WTC11 (cell line): ENCODE measurements around the gene RSAD1. TPM values are rescaled to one million over a fixed set of nuclear protein-coding genes. Genes with fewer than 3 reads are reported as not detected.

ENCODE experiments used
- ATAC-seq: fragments of 200-7000 bp; cut with Tn5 transposase; 2 replicates; pipeline ENCODE4 v1.10.0; 2021; ENCODE audit warnings: mild to moderate bottlenecking, moderate library complexity
- CTCF ChIA-PET: fragments of 300-600 bp; sonication (Branson Sonifier 250); formaldehyde crosslinking; loops from one replicate; lab custom pipeline; 2021; ENCODE audit warnings: antibody characterized with exemption; lab: Charles Lee
- POLR2A ChIA-PET: fragments of 350-600 bp; sonication (Branson Sonifier 250); formaldehyde crosslinking; loops from one replicate; lab custom pipeline; 2021; ENCODE audit warnings: antibody characterized with exemption; lab: Charles Lee
- DNase-seq: peaks from one replicate; pipeline ENCODE4 v3.0.0; 2021; ENCODE audit warnings: low spot score
- H3K27ac Mint-ChIP-seq: 2 replicates; pipeline ENCODE4 v1.8.0; 2021; ENCODE audit warnings: mixed read lengths
- H3K27me3 Mint-ChIP-seq: 2 replicates; pipeline ENCODE4 v1.8.0; 2021; ENCODE audit warnings: low read depth, mild to moderate bottlenecking, moderate library complexity, mixed read lengths
- H3K36me3 Mint-ChIP-seq: 2 replicates; pipeline ENCODE4 v1.8.0; 2021; ENCODE audit warnings: mixed read lengths
- H3K4me1 Mint-ChIP-seq: 2 replicates; pipeline ENCODE4 v1.8.0; 2022; ENCODE audit warnings: mixed read lengths
- H3K4me3 Mint-ChIP-seq: 2 replicates; pipeline ENCODE4 v1.8.0; 2021; ENCODE audit warnings: mild to moderate bottlenecking, moderate library complexity, mixed read lengths
- H3K9me3 Mint-ChIP-seq: 2 replicates; pipeline ENCODE4 v1.8.0; 2021; ENCODE audit warnings: mixed read lengths
- CBFB ChIP-seq: sonication (generic); formaldehyde crosslinking; IDR thresholded peaks from 2 replicates; pipeline ENCODE4 v1.8.1; 2022; ENCODE audit warnings: mild to moderate bottlenecking, low read depth, missing genetic modification reagents
- CREM ChIP-seq: sonication (generic); formaldehyde crosslinking; IDR thresholded peaks from 2 replicates; pipeline ENCODE4 v1.8.1; 2022; ENCODE audit warnings: mild to moderate bottlenecking, missing genetic modification reagents, moderate library complexity
- EMX1 ChIP-seq: fragments of 250-450 bp; sonication (Bioruptor Pico); IDR thresholded peaks from 2 replicates; pipeline ENCODE4 v1.8.0; 2021; ENCODE audit warnings: mild to moderate bottlenecking
- GABPB1 ChIP-seq: sonication (generic); formaldehyde crosslinking; IDR thresholded peaks from 2 replicates; pipeline ENCODE4 v1.8.1; 2023; ENCODE audit warnings: mild to moderate bottlenecking, missing genetic modification reagents
- NFE2L1 ChIP-seq: sonication (generic); formaldehyde crosslinking; IDR thresholded peaks from 2 replicates; pipeline ENCODE4 v1.8.1; 2023; ENCODE audit warnings: missing genetic modification reagents
- TEAD4 ChIP-seq: sonication (generic); formaldehyde crosslinking; IDR thresholded peaks from 2 replicates; pipeline ENCODE4 v1.8.0; 2022; ENCODE audit warnings: mild to moderate bottlenecking, missing genetic modification reagents
- ZNF232 ChIP-seq: sonication (generic); formaldehyde crosslinking; IDR thresholded peaks from 2 replicates; pipeline ENCODE4 v1.8.0; 2022; ENCODE audit warnings: mild to moderate bottlenecking, missing genetic modification reagents
- ZNF396 ChIP-seq: fragments of 250-450 bp; sonication (Bioruptor Pico); IDR thresholded peaks from 2 replicates; pipeline ENCODE4 v1.8.0; 2021; ENCODE audit warnings: mild to moderate bottlenecking, moderate library complexity, borderline replicate concordance
- ZNF671 ChIP-seq: fragments of 250-450 bp; sonication (Bioruptor Pico); IDR thresholded peaks from 2 replicates; pipeline ENCODE4 v1.8.0; 2021; ENCODE audit warnings: mild to moderate bottlenecking
- total RNA-seq: library from RNA; stranded (reverse); gene quantifications from 3 replicates; pipeline ENCODE4 v1.2.3, GENCODE V29; 2021
- TF ChIP-seq, protein P1 (sequence below): sonication (generic); formaldehyde crosslinking; IDR thresholded peaks from 2 replicates; pipeline ENCODE4 v1.8.0; 2023; ENCODE audit warnings: mild to moderate bottlenecking, missing genetic modification reagents
- TF ChIP-seq, protein P2 (sequence below): sonication (generic); formaldehyde crosslinking; IDR thresholded peaks from 2 replicates; pipeline ENCODE4 v1.8.0; 2022; ENCODE audit warnings: missing genetic modification reagents
- TF ChIP-seq, protein P3 (sequence below): fragments of 250-450 bp; sonication (Bioruptor Pico); IDR thresholded peaks from 2 replicates; pipeline ENCODE4 v1.9.0; 2021; ENCODE audit warnings: mild to moderate bottlenecking, borderline replicate concordance
- TF ChIP-seq, protein P4 (sequence below): sonication (generic); formaldehyde crosslinking; IDR thresholded peaks from 2 replicates; pipeline ENCODE4 v1.8.1; 2023; ENCODE audit warnings: mild to moderate bottlenecking, missing genetic modification reagents, moderate library complexity
- TF ChIP-seq, protein P5 (sequence below): sonication (generic); formaldehyde crosslinking; IDR thresholded peaks from 2 replicates; pipeline ENCODE4 v1.8.1; 2023; ENCODE audit warnings: mild to moderate bottlenecking, missing genetic modification reagents, moderate library complexity
- TF ChIP-seq, protein P6 (sequence below): sonication (generic); formaldehyde crosslinking; IDR thresholded peaks from 2 replicates; pipeline ENCODE4 v1.8.0; 2022; ENCODE audit warnings: mild to moderate bottlenecking, missing genetic modification reagents
- TF ChIP-seq, protein P7 (sequence below): sonication (generic); formaldehyde crosslinking; IDR thresholded peaks from 2 replicates; pipeline ENCODE4 v1.8.1; 2022; ENCODE audit warnings: missing genetic modification reagents, borderline replicate concordance

RSAD1 gene
- total RNA-seq, 1 experiment from 2014 or later = 35.1 TPM

DNA sequence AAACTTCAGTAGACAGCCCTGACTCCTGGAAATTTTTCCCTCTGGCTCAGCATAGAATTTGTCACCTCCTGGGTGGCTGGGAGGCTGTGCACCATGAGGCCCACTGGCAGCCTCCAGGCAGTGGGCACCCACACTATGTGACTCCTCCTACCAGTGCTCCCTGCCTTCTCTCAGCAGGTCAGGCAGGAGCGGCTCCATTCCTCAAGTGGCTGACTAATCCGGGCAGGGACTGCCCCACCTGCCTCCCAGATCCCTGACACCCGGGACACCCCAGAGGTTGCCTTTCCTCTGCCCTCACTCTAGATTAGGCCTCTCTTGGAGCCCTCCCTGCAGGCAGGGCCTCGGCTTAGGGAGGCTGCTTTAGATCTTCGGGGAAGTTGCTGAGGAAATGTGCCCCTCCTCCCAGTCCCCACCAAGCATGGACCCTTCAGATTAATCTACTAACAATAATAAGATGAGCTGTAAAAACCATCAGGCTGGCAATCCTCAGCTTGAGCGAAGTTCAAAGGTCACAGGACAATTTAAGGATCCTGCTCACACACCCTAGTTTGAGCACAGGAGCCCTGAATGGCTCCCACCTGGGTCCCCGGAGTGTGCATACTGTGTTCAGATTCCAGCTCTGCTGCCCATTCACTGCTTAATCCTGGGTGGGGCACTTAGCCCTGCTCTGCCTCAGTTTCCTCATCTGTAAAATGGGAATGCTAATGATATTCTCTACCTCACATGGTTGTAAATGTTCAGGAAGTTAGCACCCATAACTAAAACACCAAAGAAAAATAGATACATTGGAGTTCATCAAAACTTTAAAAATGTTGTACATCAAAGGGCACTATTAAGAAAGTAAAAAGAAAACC lies 19.6 kb downstream of the RSAD1 start (continued):
- TF ChIP-seq, protein P1, sequence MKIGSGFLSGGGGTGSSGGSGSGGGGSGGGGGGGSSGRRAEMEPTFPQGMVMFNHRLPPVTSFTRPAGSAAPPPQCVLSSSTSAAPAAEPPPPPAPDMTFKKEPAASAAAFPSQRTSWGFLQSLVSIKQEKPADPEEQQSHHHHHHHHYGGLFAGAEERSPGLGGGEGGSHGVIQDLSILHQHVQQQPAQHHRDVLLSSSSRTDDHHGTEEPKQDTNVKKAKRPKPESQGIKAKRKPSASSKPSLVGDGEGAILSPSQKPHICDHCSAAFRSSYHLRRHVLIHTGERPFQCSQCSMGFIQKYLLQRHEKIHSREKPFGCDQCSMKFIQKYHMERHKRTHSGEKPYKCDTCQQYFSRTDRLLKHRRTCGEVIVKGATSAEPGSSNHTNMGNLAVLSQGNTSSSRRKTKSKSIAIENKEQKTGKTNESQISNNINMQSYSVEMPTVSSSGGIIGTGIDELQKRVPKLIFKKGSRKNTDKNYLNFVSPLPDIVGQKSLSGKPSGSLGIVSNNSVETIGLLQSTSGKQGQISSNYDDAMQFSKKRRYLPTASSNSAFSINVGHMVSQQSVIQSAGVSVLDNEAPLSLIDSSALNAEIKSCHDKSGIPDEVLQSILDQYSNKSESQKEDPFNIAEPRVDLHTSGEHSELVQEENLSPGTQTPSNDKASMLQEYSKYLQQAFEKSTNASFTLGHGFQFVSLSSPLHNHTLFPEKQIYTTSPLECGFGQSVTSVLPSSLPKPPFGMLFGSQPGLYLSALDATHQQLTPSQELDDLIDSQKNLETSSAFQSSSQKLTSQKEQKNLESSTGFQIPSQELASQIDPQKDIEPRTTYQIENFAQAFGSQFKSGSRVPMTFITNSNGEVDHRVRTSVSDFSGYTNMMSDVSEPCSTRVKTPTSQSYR (CRISPR knock-in tag) = no peak
- TF ChIP-seq CBFB (CRISPR knock-in tag) (no peak), GABPB1 (CRISPR knock-in tag) (no peak)

DNA sequence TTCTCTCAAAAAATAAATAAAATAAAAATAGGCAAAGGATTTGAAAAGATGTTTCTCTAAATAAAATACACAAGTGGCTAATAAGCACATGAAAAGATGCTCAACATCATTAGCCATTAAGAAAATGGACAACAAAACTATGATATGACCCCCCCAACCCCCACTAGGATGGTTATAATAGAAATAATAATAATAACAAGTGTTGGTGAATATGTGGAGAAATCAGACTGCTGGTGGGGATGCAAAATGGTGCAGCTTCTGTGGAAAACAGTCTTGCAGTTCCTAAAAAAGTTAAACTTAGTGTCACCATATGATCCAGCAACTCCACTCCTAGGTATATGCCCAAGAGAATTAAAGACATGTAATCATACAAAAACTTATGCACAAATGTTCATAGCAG lies 20.6 kb downstream of the RSAD1 start:
- POLR2A ChIA-PET = no interaction called here
- H3K27me3 Mint-ChIP-seq = no peaks in the 10 kb centered on the region
- no peak overlapping the region for H3K27ac Mint-ChIP-seq
- H3K9me3 Mint-ChIP-seq = no peaks in the 10 kb centered on the region
- DNase-seq (no peak), ATAC-seq (no peak)
- no peak overlapping the region for H3K4me3 Mint-ChIP-seq
- peaks cover 8% of the 10 kb centered on the region for H3K4me1 Mint-ChIP-seq
- CTCF ChIA-PET = interaction anchor here (1.5 kb wide), 1 partner anchor 12 kb away, joined by 7 read pairs; no protein-coding TSS in a partner anchor
- H3K36me3 Mint-ChIP-seq = no peaks in the 10 kb centered on the region
- TF ChIP-seq, protein P2, sequence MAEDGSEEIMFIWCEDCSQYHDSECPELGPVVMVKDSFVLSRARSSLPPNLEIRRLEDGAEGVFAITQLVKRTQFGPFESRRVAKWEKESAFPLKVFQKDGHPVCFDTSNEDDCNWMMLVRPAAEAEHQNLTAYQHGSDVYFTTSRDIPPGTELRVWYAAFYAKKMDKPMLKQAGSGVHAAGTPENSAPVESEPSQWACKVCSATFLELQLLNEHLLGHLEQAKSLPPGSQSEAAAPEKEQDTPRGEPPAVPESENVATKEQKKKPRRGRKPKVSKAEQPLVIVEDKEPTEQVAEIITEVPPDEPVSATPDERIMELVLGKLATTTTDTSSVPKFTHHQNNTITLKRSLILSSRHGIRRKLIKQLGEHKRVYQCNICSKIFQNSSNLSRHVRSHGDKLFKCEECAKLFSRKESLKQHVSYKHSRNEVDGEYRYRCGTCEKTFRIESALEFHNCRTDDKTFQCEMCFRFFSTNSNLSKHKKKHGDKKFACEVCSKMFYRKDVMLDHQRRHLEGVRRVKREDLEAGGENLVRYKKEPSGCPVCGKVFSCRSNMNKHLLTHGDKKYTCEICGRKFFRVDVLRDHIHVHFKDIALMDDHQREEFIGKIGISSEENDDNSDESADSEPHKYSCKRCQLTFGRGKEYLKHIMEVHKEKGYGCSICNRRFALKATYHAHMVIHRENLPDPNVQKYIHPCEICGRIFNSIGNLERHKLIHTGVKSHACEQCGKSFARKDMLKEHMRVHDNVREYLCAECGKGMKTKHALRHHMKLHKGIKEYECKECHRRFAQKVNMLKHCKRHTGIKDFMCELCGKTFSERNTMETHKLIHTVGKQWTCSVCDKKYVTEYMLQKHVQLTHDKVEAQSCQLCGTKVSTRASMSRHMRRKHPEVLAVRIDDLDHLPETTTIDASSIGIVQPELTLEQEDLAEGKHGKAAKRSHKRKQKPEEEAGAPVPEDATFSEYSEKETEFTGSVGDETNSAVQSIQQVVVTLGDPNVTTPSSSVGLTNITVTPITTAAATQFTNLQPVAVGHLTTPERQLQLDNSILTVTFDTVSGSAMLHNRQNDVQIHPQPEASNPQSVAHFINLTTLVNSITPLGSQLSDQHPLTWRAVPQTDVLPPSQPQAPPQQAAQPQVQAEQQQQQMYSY = no peak
- TF ChIP-seq CREM (CRISPR knock-in tag) = no peak
- TF ChIP-seq, protein P3, sequence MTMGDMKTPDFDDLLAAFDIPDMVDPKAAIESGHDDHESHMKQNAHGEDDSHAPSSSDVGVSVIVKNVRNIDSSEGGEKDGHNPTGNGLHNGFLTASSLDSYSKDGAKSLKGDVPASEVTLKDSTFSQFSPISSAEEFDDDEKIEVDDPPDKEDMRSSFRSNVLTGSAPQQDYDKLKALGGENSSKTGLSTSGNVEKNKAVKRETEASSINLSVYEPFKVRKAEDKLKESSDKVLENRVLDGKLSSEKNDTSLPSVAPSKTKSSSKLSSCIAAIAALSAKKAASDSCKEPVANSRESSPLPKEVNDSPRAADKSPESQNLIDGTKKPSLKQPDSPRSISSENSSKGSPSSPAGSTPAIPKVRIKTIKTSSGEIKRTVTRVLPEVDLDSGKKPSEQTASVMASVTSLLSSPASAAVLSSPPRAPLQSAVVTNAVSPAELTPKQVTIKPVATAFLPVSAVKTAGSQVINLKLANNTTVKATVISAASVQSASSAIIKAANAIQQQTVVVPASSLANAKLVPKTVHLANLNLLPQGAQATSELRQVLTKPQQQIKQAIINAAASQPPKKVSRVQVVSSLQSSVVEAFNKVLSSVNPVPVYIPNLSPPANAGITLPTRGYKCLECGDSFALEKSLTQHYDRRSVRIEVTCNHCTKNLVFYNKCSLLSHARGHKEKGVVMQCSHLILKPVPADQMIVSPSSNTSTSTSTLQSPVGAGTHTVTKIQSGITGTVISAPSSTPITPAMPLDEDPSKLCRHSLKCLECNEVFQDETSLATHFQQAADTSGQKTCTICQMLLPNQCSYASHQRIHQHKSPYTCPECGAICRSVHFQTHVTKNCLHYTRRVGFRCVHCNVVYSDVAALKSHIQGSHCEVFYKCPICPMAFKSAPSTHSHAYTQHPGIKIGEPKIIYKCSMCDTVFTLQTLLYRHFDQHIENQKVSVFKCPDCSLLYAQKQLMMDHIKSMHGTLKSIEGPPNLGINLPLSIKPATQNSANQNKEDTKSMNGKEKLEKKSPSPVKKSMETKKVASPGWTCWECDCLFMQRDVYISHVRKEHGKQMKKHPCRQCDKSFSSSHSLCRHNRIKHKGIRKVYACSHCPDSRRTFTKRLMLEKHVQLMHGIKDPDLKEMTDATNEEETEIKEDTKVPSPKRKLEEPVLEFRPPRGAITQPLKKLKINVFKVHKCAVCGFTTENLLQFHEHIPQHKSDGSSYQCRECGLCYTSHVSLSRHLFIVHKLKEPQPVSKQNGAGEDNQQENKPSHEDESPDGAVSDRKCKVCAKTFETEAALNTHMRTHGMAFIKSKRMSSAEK (CRISPR knock-in tag) = no peak
- TF ChIP-seq ZNF396 (CRISPR knock-in tag) = no peak
- TF ChIP-seq, protein P1 (CRISPR knock-in tag) = no peak
- no peak for TF ChIP-seq NFE2L1 (CRISPR knock-in tag)
- no peak for TF ChIP-seq EMX1
- no peak for TF ChIP-seq ZNF671 (CRISPR knock-in tag)
- TF ChIP-seq, protein P4, sequence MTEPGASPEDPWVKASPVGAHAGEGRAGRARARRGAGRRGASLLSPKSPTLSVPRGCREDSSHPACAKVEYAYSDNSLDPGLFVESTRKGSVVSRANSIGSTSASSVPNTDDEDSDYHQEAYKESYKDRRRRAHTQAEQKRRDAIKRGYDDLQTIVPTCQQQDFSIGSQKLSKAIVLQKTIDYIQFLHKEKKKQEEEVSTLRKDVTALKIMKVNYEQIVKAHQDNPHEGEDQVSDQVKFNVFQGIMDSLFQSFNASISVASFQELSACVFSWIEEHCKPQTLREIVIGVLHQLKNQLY (CRISPR knock-in tag) = no peak
- no peak for TF ChIP-seq ZNF232 (CRISPR knock-in tag)
- TF ChIP-seq, protein P5, sequence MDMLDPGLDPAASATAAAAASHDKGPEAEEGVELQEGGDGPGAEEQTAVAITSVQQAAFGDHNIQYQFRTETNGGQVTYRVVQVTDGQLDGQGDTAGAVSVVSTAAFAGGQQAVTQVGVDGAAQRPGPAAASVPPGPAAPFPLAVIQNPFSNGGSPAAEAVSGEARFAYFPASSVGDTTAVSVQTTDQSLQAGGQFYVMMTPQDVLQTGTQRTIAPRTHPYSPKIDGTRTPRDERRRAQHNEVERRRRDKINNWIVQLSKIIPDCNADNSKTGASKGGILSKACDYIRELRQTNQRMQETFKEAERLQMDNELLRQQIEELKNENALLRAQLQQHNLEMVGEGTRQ (CRISPR knock-in tag) = no peak
- no peak for TF ChIP-seq TEAD4 (CRISPR knock-in tag)
- TF ChIP-seq, protein P6, sequence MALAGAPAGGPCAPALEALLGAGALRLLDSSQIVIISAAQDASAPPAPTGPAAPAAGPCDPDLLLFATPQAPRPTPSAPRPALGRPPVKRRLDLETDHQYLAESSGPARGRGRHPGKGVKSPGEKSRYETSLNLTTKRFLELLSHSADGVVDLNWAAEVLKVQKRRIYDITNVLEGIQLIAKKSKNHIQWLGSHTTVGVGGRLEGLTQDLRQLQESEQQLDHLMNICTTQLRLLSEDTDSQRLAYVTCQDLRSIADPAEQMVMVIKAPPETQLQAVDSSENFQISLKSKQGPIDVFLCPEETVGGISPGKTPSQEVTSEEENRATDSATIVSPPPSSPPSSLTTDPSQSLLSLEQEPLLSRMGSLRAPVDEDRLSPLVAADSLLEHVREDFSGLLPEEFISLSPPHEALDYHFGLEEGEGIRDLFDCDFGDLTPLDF (CRISPR knock-in tag) = no peak
- TF ChIP-seq, protein P7, sequence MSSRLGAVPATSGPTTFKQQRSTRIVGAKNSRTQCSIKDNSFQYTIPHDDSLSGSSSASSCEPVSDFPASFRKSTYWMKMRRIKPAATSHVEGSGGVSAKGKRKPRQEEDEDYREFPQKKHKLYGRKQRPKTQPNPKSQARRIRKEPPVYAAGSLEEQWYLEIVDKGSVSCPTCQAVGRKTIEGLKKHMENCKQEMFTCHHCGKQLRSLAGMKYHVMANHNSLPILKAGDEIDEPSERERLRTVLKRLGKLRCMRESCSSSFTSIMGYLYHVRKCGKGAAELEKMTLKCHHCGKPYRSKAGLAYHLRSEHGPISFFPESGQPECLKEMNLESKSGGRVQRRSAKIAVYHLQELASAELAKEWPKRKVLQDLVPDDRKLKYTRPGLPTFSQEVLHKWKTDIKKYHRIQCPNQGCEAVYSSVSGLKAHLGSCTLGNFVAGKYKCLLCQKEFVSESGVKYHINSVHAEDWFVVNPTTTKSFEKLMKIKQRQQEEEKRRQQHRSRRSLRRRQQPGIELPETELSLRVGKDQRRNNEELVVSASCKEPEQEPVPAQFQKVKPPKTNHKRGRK = no peak
